Stimulated activated CD8-positive, alpha-beta memory T cell treated with anti-CD3 and anti-CD28 coated beads, Interleukin-12 subunit alpha, Interleukin-12 subunit beta, amount 100 ng/mL, for 24 hours (primary cell): ENCODE measurements around the gene KCNMA1.

Source experiments
- DNase-seq: peaks from one replicate; pipeline ENCODE4 v3.0.0-alpha.2; 2020; ENCODE audit errors: extremely low read depth

Gene KCNMA1

GRCh38 chr10:77245953-77246352 lies 391.7 kb downstream of the KCNMA1 start:
- DNase-seq: no peak

GRCh38 chr10:77244746-77245145 lies 392.9 kb downstream of the KCNMA1 start:
- no peak for DNase-seq

- no peak for DNase-seq
Observed at GRCh38 chr10:77244286-77244685, 393.3 kb downstream of the KCNMA1 start.

- no peak for DNase-seq
Observed at GRCh38 chr10:77241350-77241725, 396.3 kb downstream of the KCNMA1 start.

- DNase-seq: no peak
Observed at GRCh38 chr10:77240706-77241349, 396.8 kb downstream of the KCNMA1 start.

GRCh38 chr10:77240041-77240652 lies 397.5 kb downstream of the KCNMA1 start:
- DNase-seq: no peak

GRCh38 chr10:77237120-77237519 lies 400.5 kb downstream of the KCNMA1 start:
- DNase-seq: no peak

GRCh38 chr10:77236700-77237099 lies 400.9 kb downstream of the KCNMA1 start:
- DNase-seq: no peak

- DNase-seq: no peak
Observed at GRCh38 chr10:77236029-77236428, 401.6 kb downstream of the KCNMA1 start.

- DNase-seq: no peak
Observed at GRCh38 chr10:77234599-77234998, 403.0 kb downstream of the KCNMA1 start.

GRCh38 chr10:77233466-77233865 lies 404.1 kb downstream of the KCNMA1 start:
- no peak for DNase-seq

GRCh38 chr10:77231884-77232610 lies 405.6 kb downstream of the KCNMA1 start:
- DNase-seq: no peak

- no peak for DNase-seq
Observed at GRCh38 chr10:77231375-77231774, 406.2 kb downstream of the KCNMA1 start.

GRCh38 chr10:77230194-77230593 lies 407.4 kb downstream of the KCNMA1 start:
- no peak for DNase-seq

GRCh38 chr10:77229704-77230103 lies 407.9 kb downstream of the KCNMA1 start:
- no peak for DNase-seq

- DNase-seq: no peak
Observed at GRCh38 chr10:77228559-77228958, 409.0 kb downstream of the KCNMA1 start.

- no peak for DNase-seq
Observed at GRCh38 chr10:77226853-77227565, 410.6 kb downstream of the KCNMA1 start.

GRCh38 chr10:77226452-77226851 lies 411.2 kb downstream of the KCNMA1 start:
- no peak for DNase-seq

- DNase-seq: no peak
Observed at GRCh38 chr10:77226020-77226419, 411.6 kb downstream of the KCNMA1 start.

GRCh38 chr10:77223526-77224460 lies 413.8 kb downstream of the KCNMA1 start:
- no peak for DNase-seq

- no peak for DNase-seq
Observed at GRCh38 chr10:77220150-77220549, 417.5 kb downstream of the KCNMA1 start.
